ENCODE data around the gene C17orf75.

DNA sequence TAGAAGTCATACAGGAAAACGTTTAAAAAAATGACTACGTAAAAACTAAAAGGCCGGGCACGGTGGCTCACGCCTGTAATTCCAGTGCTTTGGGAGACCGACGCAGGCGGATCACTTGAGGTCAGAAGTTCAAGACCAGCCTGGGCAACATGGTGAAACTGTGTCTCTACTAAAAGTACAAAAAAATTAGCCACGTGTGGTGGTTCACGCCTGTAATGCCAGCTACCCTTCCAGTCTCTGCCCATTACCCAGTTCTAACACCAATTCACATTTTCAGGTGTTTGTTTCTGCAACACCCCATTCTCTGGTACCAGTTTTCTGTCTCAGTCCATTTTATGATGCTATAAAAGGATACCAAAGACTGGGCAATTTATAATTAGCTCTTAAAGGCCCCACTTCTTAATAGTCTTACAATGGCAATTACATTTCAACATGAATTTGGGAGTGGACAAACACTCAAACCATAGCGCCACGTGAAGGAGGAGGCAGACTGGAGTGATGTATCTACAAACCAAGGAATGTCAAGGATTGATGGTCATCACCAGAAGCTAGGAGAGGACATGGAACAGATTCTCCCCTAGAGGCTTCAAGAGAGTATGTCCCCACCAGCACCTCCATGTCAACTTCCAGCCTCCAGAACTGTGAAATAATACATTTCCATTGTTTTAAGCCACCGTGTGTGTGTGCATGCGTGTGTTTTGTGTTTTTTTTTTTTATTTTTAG lies 791 bp upstream of the C17orf75 start:
- no peak for TF ChIP-seq HDGF (IDR thresholded peaks at IDR 0.05; ENCODE audit: borderline replicate concordance)
- no peak for TF ChIP-seq ELF4 (IDR thresholded peaks at IDR 0.05)
- TF ChIP-seq FOXM1 (IDR thresholded peaks at IDR 0.05; ENCODE audit: borderline replicate concordance), result no peak
- no peak for TF ChIP-seq ARNT (IDR thresholded peaks at IDR 0.05)
- TF ChIP-seq BHLHE40 (IDR thresholded peaks at IDR 0.05; ENCODE audit: borderline replicate concordance), result no peak
- TF ChIP-seq TARDBP (IDR thresholded peaks at IDR 0.05), result no peak
- no peak for TF ChIP-seq L3MBTL2 (conservative IDR thresholded peaks at IDR 0.05)
- no peak for TF ChIP-seq SUZ12 (IDR thresholded peaks at IDR 0.05)
- no peak for TF ChIP-seq SP1 (IDR thresholded peaks at IDR 0.05)
- TF ChIP-seq ZNF384 (IDR thresholded peaks at IDR 0.05), result no peak
- no peak for TF ChIP-seq FOXK2 (IDR thresholded peaks at IDR 0.05)
- TF ChIP-seq, protein P1, sequence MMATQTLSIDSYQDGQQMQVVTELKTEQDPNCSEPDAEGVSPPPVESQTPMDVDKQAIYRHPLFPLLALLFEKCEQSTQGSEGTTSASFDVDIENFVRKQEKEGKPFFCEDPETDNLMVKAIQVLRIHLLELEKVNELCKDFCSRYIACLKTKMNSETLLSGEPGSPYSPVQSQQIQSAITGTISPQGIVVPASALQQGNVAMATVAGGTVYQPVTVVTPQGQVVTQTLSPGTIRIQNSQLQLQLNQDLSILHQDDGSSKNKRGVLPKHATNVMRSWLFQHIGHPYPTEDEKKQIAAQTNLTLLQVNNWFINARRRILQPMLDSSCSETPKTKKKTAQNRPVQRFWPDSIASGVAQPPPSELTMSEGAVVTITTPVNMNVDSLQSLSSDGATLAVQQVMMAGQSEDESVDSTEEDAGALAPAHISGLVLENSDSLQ (IDR thresholded peaks at IDR 0.05), result no peak
- no peak for TF ChIP-seq CTBP1 (IDR thresholded peaks at IDR 0.05; ENCODE audit: borderline replicate concordance)
- TF ChIP-seq FOXA1 (IDR thresholded peaks at IDR 0.05), result no peak
